Measurements from ENCODE around the gene TFAP2C. TPM values are rescaled to one million over a fixed set of nuclear protein-coding genes. Genes with fewer than 3 reads are reported as not detected.

The TFAP2C gene
- total RNA-seq, 2 donors from 2014 or later, result 0.57 to 1.3 TPM

DNA sequence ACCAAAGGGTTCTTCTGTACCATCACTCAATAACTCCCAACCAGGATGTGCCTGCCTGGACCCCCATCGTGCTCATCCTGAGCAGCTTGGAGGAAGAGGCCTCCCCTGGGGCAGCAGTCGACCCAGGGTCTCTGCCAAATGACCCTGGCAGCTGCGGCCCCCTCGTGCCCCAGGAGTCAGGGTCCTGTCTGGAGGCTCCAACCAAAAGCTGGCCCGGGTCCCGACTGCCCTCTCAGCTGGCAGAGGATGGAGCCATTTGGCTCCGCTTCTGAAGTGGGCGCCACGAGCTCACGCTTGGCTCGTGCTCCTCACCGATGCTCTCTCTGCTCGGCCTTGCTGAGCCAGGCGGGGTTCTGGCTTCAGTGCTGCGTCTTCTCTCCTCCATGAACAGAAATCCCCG is 56.8 kb downstream of the TFAP2C start:
- H3K9me3 ChIP-seq, result no peaks in the 10 kb centered on the region
- no peak overlapping the region for H3K9ac ChIP-seq (ENCODE audit: low read depth in 2 of 2, low read length in 2 of 2)
- no peaks in the 10 kb centered on the region for H3K4me1 ChIP-seq
- no peaks in the 10 kb centered on the region for H3K36me3 ChIP-seq
- intact Hi-C loops (cut with DNase I), result no loop called here
- no peak for DNase-seq
- no peak overlapping the region for H3K27ac ChIP-seq
- H3K4me3 ChIP-seq, result no peak overlapping the region
- no peaks in the 10 kb centered on the region for H3K27me3 ChIP-seq
- TF ChIP-seq, protein P1, sequence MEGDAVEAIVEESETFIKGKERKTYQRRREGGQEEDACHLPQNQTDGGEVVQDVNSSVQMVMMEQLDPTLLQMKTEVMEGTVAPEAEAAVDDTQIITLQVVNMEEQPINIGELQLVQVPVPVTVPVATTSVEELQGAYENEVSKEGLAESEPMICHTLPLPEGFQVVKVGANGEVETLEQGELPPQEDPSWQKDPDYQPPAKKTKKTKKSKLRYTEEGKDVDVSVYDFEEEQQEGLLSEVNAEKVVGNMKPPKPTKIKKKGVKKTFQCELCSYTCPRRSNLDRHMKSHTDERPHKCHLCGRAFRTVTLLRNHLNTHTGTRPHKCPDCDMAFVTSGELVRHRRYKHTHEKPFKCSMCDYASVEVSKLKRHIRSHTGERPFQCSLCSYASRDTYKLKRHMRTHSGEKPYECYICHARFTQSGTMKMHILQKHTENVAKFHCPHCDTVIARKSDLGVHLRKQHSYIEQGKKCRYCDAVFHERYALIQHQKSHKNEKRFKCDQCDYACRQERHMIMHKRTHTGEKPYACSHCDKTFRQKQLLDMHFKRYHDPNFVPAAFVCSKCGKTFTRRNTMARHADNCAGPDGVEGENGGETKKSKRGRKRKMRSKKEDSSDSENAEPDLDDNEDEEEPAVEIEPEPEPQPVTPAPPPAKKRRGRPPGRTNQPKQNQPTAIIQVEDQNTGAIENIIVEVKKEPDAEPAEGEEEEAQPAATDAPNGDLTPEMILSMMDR (IDR thresholded peaks at IDR 0.05), result no peak

DNA sequence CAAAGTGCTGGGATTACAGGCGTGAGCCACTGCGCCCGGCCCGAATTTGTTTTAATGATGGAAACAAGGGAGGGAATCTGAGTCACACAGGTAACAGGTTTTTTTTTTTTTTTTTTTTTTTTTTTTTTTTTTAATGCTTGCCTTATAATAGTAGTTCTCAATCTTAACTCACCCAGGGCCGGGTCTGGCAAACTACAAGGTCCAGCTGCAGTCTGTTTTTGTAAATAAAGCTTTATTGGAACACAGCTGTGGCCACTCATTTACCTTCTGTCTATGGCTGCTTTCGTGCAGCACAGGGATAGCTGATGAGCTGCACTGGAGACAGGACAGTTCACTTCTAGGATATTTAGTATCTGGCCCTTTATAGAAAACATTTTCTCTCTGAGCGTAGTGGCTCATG is 58.0 kb downstream of the TFAP2C start:
- no peaks in the 10 kb centered on the region for H3K4me1 ChIP-seq
- H3K9me3 ChIP-seq, result no peaks in the 10 kb centered on the region
- no peaks in the 10 kb centered on the region for H3K27me3 ChIP-seq
- DNase-seq, result no peak
- H3K9ac ChIP-seq (ENCODE audit: low read depth in 2 of 2, low read length in 2 of 2), result no peak overlapping the region
- no peak overlapping the region for H3K27ac ChIP-seq
- no peaks in the 10 kb centered on the region for H3K36me3 ChIP-seq
- H3K4me3 ChIP-seq, result no peak overlapping the region
- intact Hi-C loops (cut with DNase I), result no loop called here
- TF ChIP-seq, protein P1 (IDR thresholded peaks at IDR 0.05), result no peak

DNA sequence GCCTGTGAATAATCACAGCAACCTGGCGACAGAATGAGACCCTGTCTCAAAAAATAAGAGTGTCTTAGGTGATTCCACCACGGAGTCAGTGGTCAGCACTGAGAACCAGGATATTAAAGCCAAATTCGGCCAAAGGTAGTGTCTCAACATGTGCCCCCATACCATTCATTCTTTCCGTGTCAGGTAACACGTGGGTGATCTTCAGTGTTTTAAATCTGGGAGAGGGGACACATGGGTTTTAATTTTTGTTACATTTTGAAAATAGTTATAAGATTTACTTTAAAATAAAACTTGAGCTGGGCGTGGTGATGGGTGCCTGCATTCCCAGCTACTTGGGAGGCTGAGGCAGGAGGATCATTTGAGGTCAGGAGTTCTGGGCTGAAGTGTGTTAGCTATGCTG is 59.0 kb downstream of the TFAP2C start:
- no peak for DNase-seq
- Histone ChIP-seq H3K36me3 (no peaks in the 10 kb centered on the region), H3K4me3 (no peak overlapping the region), H3K9ac (ENCODE audit: low read depth in 2 of 2, low read length in 2 of 2) (no peak overlapping the region), H3K27ac (no peak overlapping the region), H3K9me3 (no peaks in the 10 kb centered on the region), H3K27me3 (no peaks in the 10 kb centered on the region), H3K4me1 (no peaks in the 10 kb centered on the region)
- TF ChIP-seq, protein P1 (IDR thresholded peaks at IDR 0.05), result no peak
- intact Hi-C loops (cut with DNase I), result no loop called here

Other genes with a start within 250 kb of the TFAP2C start
- gene AURKA, start 237.1 kb upstream of the TFAP2C start, total RNA-seq, result 10 to 100 TPM; 25.6 to 62.4 TPM
- gene CSTF1, start 236.7 kb upstream of the TFAP2C start, total RNA-seq, result 10 to 100 TPM; 24.2 to 32.0 TPM
- under 1 TPM; 0.17 to 0.98 TPM for gene CASS4, start 217.0 kb upstream of the TFAP2C start, total RNA-seq
- 10 to 100 TPM; 67.3 to 80.8 TPM for gene RTF2, start 160.7 kb upstream of the TFAP2C start, total RNA-seq
- under 1 TPM in 1 of 2 donors, not detected in 1; 0.35 TPM for gene FAM209A, start 104.6 kb upstream of the TFAP2C start, total RNA-seq
- gene FAM209B, start 96.1 kb upstream of the TFAP2C start, total RNA-seq, result under 1 TPM in 1 of 2 donors, not detected in 1; 0.37 TPM